Stimulated activated CD8-positive, alpha-beta memory T cell treated with anti-CD3 and anti-CD28 coated beads, Interleukin-7, amount 100 ng/mL, for 48 hours (primary cell): ENCODE results near the gene PIGB.
"Not testable (repeated sequence)": the region's sequence is repeated elsewhere in the genome, so short reads cannot be mapped to it uniquely, and the experiment has no call there.

ENCODE experiments used
- DNase-seq, 2 donors: peaks; one replicate each; pipeline ENCODE4 v3.0.0-alpha.2; 2020; ENCODE audit warnings: low read depth in 1 of 2; ENCODE audit errors: extremely low read depth in 1 of 2

Gene PIGB

GRCh38 chr15:55290528-55291057 lies 28.4 kb upstream of the PIGB start:
- peak; percentile 66 to 76 for DNase-seq

- DNase-seq, result no peak
These were observed 21.7 kb upstream of the PIGB start for GRCh38 chr15:55297315-55297714.

- not testable (repeated sequence) for DNase-seq
These were observed 16.2 kb upstream of the PIGB start for GRCh38 chr15:55302801-55303200.

DNA sequence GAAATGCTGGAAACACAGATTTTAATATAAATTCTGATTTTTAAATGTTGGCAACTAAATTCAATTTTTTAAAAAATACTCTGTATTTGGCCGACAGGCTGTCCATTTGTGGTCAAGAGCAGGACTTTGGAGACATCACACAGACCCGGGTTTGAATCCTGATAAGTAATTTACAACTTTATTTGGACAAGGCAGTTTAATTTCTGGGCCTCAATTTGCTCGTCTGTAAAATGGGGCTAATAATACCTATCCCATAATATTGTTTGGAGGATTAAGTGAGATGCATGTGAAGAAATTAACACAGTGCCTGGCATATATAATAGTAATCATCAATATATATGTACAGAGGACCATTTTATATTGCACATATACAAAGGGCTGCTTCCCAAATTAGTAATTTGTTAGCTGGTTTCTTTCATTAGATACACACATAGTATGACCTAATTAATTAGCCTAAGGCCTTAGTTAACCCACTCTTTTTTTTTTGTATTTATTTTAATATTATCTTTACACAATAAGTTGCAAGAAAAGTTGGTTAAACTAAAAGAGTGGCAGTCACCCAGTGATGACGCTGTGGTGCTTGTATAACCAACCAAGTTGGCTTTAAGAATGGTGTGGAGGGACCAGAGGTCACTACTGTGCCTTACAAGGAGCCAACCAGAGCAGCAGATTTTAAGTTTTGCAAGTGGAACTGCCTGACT lies 665 bp downstream of the PIGB start:
- DNase-seq, result no peak

- no peak for DNase-seq
These were observed 1.2 kb downstream of the PIGB start for GRCh38 chr15:55320238-55320550.

DNA sequence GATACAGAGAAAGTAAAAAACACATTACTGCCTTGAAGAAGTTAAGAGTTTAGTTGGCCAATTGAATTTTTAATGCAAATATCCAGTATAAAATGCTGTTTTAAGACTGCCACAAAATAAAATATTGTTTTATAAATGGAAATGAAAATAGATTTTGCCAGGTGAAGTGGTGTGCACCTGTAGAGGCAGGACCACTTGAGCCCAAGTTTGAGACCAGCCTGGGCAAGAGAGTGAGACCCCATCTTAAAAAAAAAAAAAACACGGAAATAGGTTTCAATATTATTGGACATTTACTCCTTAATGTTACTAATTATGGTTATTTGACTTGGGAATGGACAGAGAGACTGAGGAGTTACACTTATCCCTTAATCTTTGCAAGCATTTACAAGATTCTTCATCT lies 1.9 kb downstream of the PIGB start:
- DNase-seq, result no peak

GRCh38 chr15:55322467-55322866 lies 3.4 kb downstream of the PIGB start:
- no peak for DNase-seq

- DNase-seq, result no peak
These were observed 8.4 kb downstream of the PIGB start for GRCh38 chr15:55327387-55327786.

- DNase-seq, result no peak
These were observed 15.3 kb downstream of the PIGB start for GRCh38 chr15:55334371-55334770.

DNA sequence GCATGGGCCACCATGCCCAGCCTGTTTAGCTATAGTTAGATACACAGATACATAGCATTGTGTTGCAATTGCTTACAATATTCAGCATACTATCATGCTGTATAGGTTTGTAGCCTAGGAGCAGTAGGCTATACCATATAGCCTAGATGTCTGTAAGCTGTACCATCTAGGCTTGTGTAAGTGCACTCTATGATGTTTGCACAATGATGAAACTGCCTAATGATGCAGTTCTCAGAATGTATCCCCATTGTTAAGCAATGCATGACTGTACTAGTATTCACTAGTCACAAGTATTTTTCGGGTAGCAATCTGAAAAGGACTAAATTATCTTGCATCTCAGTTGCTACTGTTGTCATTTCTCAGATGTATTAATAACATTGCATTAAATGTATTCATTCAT lies 16.0 kb downstream of the PIGB start:
- no peak for DNase-seq

DNA sequence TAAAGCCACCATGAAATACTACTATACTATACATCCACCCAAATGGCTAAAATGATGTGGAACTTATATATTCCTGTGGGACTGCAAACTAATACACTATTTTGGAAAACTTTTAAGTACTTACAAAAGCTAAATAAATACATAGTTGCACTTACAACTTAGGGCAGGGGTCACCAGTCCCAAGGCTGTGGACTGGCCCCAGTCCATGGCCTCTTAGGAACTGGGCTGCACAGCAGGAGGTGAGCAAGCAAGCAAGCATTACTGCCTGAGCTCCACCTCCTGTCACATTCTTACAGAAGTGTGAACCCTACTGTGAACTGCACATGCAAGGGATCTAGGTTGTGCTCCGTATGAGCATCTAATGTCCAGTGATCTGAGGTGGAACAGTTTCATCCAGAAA lies 18.1 kb downstream of the PIGB start:
- no peak for DNase-seq

- no peak for DNase-seq
These were observed 24.1 kb downstream of the PIGB start for GRCh38 chr15:55343168-55343567.

DNA sequence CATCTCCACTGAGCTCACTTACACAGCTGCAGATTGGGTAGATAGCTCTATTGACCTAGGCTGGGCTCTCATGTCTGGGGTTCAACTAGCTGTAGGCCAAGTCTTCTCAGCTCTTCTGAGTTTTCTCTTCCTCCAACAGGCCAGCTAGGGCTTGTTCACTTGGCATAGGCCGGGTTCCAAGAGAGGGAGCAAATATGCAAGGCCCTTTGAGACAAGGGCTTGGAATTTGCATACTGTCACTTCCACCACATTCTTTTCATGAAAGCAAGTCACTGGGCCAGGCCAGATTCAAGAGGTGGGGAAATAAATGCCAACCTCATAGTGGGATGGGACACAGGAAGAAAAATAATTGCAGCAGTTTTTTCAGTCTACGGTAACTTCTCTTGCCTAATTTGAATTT lies 25.2 kb downstream of the PIGB start:
- DNase-seq, result no peak

DNA sequence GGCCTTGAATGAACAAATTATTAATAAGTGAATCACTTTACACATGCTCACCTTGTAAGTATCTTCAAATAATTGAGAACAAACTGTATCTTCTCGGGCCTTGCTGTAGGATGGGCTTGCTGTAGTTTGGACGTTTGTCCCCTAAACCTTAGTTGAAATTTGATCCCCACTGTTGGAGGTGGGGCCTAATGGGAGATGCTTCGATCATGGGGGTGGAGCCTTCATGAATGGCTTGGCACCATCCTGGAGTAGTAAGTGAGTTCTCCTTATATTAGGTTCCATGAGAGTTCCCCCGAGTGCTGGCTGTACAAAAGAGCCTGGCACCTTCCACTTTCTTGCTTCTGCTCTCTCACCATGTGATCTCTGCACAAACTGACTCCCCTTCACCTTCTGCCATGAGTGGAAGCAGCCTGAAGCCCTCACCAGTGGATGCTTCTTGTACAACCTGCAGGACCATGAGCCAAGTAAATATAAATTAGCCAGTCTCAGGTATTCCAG lies 29.3 kb downstream of the PIGB start:
- no peak for DNase-seq

DNA sequence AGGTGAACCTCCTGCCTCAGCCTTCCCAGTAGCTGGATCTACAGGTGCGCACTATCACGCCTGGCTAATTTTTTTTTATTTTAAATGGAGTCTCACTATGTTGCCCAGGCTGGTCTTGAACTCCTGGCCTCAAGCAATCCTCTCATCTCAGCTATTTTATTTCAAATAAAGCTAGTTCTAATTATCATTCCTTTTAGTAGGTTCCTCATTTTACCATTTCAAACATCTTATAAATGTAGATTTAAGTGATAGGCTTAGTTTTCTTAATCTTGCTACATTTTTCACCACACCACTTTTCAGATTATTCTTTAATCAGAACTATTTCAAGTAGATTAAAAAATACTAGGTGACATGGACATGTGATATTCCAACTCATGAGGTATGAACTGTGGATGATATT lies 30.3 kb downstream of the PIGB start:
- no peak for DNase-seq

DNA sequence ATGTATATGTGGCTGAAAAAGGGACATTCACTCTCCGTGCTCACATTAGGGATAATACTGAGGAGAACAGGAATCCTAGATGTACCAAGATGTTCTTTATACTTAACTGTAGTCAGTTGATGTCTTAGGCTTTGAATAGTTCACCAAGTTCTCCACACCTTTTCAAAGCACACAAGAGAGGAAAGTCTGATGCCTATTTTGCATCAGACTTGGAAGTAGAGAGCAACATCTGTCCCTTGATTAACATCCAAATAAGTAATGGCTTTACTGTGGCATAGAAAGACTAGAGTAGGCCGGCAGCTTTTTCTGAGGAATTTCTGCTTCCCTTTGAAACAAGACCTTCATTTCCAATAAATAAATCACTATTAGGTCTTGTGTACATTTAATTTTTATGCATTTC lies 34.0 kb downstream of the PIGB start:
- no peak for DNase-seq

DNA sequence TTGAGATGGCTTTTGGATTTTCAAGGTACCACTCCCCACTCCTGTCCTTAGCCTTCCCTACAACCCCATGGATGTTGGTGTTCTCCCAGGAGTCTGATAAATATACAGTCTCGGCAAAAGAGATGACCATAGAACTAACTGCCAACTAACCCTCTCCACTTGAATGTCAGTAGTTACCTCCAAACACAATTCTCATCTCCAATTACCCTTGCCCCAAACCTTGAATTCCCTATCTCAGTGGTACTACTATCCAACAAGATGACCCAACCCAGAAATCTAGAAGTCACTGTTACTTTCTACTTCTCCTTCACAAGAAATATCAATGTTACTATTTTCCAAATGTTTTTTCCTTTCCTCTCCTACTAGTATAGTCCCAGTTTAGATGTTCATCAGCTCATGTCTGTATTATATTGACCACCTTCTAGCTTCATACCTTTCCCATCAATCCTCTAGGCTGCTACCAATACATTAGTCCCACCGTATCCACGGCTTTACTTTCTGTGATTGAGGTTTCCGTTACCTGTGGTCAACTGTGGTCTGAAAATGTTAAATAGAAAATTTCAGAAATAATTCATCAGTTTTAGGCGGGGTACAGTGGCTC lies 38.1 kb downstream of the PIGB start:
- no peak for DNase-seq

GRCh38 chr15:55357774-55358173 lies 38.8 kb downstream of the PIGB start:
- no peak for DNase-seq

DNA sequence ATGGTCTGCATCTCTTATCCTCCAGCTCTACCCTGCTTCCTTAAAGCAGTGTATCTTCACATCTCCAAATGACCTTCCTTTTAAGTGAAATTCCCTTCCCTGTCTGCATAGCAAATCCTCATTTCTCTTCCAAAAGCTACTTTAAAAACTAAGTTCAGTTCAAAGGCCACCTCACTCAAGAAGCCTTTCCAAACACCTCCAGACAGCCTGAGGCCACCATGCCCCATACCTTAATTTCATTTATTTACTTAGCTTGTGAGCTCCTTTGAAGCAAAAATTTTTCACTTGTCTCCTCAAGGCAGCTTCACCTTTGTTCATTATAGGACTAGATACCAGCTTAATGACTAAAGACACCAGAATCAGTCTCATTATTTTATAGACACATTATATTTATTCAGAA lies 39.4 kb downstream of the PIGB start:
- DNase-seq, result no peak

GRCh38 chr15:55360256-55360655 lies 41.2 kb downstream of the PIGB start:
- DNase-seq, result no peak

DNA sequence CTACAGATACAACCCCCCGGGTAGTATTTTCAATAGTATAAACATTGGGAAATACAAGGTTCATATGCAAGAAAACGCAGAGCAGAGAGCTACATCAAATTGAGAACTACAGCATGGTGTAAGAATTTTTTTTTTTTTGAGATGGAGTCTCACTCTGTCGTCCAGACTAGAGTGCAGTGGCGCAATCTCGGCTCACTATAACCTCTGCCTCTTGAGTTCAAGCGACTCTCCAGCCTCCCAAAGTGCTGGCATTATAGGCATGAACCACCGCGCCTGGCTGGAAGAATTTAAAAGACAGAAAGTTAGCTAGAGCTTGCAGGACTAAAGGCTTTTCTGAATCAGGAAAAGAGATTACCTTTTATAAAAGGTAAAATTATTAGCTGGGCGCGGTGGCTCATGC lies 42.0 kb downstream of the PIGB start:
- no peak for DNase-seq

GRCh38 chr15:55362641-55363040 lies 43.6 kb downstream of the PIGB start:
- no peak for DNase-seq

- no peak for DNase-seq
These were observed 48.0 kb downstream of the PIGB start for GRCh38 chr15:55366981-55367380.
